Measurements from ENCODE around the gene GAREM2.

DNA sequence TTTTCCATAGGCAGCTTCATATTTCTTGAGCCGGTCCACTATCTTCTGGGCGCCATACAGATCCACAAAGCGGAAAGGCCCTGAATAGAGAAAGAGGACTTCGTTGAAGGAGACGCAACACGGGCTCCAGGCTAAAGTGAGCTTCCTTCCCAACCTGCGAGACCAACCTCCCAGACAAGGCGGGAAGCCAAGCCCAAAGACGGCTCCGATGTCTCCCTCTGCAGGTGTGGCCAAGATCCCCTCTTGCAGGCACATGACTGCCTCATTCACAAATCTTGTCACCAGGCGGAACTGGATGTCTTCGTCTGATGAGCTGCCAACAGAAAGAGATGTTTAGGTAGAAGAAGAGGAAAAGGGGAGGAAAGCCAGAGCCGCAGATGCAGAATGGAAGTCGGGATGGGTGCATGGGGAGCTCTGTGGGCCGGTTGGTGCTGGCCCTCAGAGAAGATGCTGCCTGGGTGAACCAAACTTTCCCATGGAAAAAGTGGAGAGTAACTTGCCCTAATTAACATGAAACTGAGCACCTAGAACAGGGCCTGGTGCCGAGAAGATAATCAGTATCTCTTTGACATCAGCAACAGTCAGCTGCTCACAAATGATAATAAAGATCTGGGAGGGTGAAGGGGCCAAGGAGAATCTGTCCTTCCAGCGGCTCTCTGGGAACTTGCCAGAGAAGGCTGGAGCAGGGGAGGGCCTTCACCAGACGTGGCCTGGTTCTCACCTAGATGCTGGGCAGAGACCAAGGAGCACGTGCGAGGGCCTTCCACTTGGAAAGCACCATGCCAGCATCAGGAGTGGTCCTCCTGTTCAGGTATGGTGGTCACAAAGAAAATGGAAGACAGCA lies 18.6 kb downstream of the GAREM2 start:
- TF ChIP-seq CEBPB (IDR thresholded peaks at IDR 0.05) (no peak), TAF1 (IDR thresholded peaks at IDR 0.05; ENCODE audit: low read depth) (no peak), YY1 (IDR thresholded peaks at IDR 0.05; ENCODE audit: low read depth) (no peak), NFIC (IDR thresholded peaks at IDR 0.05) (no peak), RAD21 (IDR thresholded peaks at IDR 0.05; ENCODE audit: low read depth) (no peak), FOXM1 (IDR thresholded peaks at IDR 0.05; ENCODE audit: borderline replicate concordance, low read depth) (no peak), EP300 (IDR thresholded peaks at IDR 0.05; ENCODE audit: borderline replicate concordance) (no peak), TCF12 (IDR thresholded peaks at IDR 0.05; ENCODE audit: low read depth) (no peak), TEAD4 (IDR thresholded peaks at IDR 0.05) (no peak)
- TF ChIP-seq, protein P1, sequence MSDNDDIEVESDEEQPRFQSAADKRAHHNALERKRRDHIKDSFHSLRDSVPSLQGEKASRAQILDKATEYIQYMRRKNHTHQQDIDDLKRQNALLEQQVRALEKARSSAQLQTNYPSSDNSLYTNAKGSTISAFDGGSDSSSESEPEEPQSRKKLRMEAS (IDR thresholded peaks at IDR 0.05) = no peak
- TF ChIP-seq, protein P2, sequence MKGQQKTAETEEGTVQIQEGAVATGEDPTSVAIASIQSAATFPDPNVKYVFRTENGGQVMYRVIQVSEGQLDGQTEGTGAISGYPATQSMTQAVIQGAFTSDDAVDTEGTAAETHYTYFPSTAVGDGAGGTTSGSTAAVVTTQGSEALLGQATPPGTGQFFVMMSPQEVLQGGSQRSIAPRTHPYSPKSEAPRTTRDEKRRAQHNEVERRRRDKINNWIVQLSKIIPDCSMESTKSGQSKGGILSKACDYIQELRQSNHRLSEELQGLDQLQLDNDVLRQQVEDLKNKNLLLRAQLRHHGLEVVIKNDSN (IDR thresholded peaks at IDR 0.05) = no peak
- TF ChIP-seq, protein P3, sequence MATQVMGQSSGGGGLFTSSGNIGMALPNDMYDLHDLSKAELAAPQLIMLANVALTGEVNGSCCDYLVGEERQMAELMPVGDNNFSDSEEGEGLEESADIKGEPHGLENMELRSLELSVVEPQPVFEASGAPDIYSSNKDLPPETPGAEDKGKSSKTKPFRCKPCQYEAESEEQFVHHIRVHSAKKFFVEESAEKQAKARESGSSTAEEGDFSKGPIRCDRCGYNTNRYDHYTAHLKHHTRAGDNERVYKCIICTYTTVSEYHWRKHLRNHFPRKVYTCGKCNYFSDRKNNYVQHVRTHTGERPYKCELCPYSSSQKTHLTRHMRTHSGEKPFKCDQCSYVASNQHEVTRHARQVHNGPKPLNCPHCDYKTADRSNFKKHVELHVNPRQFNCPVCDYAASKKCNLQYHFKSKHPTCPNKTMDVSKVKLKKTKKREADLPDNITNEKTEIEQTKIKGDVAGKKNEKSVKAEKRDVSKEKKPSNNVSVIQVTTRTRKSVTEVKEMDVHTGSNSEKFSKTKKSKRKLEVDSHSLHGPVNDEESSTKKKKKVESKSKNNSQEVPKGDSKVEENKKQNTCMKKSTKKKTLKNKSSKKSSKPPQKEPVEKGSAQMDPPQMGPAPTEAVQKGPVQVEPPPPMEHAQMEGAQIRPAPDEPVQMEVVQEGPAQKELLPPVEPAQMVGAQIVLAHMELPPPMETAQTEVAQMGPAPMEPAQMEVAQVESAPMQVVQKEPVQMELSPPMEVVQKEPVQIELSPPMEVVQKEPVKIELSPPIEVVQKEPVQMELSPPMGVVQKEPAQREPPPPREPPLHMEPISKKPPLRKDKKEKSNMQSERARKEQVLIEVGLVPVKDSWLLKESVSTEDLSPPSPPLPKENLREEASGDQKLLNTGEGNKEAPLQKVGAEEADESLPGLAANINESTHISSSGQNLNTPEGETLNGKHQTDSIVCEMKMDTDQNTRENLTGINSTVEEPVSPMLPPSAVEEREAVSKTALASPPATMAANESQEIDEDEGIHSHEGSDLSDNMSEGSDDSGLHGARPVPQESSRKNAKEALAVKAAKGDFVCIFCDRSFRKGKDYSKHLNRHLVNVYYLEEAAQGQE (IDR thresholded peaks at IDR 0.05; ENCODE audit: low read depth) = no peak
